ENCODE results near the gene KRT14.
"Not testable (repeated sequence)": the region's sequence is repeated elsewhere in the genome, so short reads cannot be mapped to it uniquely, and the experiment has no call there.

KRT14 gene

GRCh38 chr17:41576740-41577139, 10.0 kb downstream of the KRT14 start:
- DNase-seq = not testable (repeated sequence)

- no peak for DNase-seq
Measured at GRCh38 chr17:41575336-41575735, 11.4 kb downstream of the KRT14 start.

DNA sequence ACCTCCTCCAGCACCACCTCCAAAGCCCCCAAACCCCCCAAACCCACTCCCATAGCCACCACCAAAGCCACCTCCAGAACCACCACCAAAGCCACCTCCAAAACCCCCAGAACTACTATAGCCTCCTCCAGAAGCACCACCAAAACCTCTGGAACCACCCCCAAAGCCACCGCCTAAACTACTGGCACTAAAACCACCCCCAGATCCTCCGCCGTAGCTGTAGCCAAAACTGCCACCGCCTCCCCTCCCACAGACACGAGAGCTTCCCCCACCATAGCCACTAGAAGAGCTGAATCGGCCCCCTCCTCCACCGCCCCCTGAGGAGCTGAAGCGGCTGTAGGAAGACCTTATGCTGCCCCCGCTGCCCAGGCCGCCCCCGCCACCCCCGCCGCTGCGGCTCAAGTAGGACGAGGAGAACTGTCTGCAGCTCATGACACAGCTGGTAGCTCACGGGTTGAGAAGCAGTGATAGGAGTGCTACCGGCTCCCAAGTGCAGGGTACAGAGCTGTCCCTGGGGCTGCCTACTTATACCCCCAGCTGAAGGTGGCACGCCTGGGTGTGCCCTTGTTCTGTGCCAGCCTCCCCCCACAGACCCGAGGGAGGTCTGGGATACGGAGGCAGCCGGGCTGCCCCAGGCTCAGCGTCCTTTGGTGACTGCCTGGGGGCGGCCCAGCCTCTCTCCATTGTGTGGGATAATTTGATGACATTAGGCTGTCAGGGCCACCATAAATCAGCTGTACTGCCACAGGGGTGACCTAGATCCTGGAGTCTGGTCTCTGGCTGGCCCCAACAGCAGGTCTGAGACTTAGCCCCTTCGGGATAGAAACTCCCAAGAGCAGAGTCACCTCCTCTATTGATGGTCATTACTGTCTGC, 14.9 kb downstream of the KRT14 start, which contains the start of gene KRT9:
KRT9 (minus strand) TSS at position 499 of the 874 bp plus-strand sequence; CDS start at position 432, 67 bp downstream.
- DNase-seq = no peak

DNA sequence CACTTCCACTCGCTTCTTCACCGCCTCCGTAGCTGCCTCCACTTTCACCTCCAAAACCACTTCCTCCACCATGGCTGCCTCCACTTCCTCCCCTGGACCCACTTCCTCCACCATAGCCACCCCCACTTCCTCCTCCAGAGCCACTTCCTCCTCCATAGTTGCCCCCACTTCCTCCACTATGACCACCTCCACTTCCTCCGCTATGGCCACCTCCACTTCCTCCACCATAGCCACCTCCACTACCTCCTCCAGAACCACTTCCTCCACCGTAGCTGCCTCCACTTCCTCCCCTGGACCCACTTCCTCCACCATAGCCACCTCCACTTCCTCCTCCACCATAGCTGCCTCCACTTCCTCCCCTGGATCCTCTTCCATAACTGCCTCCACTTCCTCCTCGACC, 19.4 kb downstream of the KRT14 start:
- no peak for DNase-seq

DNA sequence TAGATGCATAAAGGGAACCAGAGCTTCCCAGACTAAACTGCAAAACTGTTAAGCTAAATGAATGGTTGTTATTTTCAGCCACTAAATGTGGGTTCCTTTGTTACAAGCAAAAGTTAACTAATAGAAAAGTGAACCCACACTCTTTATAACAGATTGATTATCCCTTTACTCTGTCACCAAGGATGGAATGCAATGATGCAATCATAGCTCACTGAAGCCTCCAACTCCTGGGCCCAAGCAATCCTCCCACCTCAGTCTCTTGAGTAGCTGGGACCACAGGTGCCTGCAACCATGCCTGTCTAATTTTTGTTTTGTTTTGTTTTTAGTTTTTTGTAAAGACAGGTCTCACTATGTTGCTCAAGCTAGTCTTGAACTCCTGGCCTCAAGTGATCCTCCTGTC, 21.4 kb downstream of the KRT14 start:
- no peak for DNase-seq

- no peak for DNase-seq
Measured at GRCh38 chr17:41563607-41564170, 23.0 kb downstream of the KRT14 start.

- DNase-seq = no peak
Measured at GRCh38 chr17:41561554-41561953, 25.1 kb downstream of the KRT14 start.

DNA sequence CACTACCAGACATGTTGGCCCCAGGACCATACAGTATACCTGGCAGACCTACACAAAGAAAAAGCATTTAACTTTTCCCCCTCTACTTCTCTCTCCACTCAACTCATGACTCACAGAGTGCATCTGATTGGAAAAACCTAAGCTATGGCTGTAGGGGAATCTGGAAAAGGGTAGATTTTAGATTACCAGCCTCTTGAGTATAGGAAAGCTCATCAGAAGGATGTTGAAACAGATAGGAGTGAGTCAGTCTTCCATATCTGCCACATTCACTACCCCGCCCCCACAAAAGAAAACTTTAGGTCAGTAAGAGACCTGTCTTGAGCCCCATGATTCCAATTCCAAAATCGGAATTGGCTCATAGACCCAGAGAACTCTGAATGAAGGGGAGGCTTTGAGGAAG, 27.1 kb downstream of the KRT14 start:
- DNase-seq = peak; percentile 51

GRCh38 chr17:41556931-41557330, 29.8 kb downstream of the KRT14 start:
- DNase-seq = no peak

GRCh38 chr17:41556306-41556705, 30.4 kb downstream of the KRT14 start:
- DNase-seq = no peak

GRCh38 chr17:41555105-41555887, 31.4 kb downstream of the KRT14 start:
- peak; percentile 51 for DNase-seq

- no peak for DNase-seq
Measured at GRCh38 chr17:41553987-41554680, 32.6 kb downstream of the KRT14 start.

- no peak for DNase-seq
Measured at GRCh38 chr17:41553176-41553575, 33.5 kb downstream of the KRT14 start.

- no peak for DNase-seq
Measured at GRCh38 chr17:41552455-41552854, 34.2 kb downstream of the KRT14 start.

DNA sequence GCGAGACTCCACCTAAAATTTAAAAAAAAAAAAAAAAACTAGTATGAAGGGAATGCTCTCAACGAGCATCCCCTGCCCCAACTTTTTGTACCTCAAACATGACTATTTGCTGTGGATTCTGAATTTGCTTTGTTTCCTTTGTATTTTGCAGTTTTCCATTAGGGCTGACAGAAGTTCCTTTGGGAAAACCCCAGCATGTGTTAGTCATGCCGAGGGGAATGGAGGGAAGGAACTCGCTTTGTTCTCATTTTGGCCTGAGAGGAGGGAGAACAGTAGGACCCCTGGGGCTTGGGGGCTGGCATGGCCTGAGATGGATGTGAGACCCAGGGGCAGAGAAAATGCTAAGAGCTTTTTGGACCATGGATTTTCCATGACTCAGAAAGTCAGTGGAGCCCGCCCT, 35.3 kb downstream of the KRT14 start:
- DNase-seq = peak; percentile 34

DNA sequence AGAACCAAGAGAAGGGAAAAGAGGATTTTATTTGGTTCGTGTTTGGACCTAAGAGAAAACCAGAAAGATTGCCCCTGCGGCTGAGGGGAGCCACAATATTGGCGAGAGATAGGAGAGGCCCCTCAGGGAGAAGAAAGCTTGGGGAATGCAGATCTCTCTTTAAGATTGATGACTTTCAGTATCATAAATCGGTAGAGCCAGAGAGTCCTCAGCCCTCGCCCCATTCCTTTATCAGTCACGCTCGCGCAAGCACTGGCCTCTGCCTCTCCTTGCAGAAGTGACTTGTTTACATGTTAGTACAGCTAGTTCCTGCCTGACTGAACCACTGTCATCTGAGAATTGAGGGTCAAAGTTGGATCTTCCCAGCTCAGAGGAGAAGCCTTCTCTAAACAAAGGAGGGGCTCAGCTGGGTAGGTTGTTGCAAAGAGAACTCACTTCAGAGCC, 37.1 kb downstream of the KRT14 start:
- DNase-seq = no peak

GRCh38 chr17:41548844-41549595, 37.7 kb downstream of the KRT14 start:
- peak; percentile 91 for DNase-seq

DNA sequence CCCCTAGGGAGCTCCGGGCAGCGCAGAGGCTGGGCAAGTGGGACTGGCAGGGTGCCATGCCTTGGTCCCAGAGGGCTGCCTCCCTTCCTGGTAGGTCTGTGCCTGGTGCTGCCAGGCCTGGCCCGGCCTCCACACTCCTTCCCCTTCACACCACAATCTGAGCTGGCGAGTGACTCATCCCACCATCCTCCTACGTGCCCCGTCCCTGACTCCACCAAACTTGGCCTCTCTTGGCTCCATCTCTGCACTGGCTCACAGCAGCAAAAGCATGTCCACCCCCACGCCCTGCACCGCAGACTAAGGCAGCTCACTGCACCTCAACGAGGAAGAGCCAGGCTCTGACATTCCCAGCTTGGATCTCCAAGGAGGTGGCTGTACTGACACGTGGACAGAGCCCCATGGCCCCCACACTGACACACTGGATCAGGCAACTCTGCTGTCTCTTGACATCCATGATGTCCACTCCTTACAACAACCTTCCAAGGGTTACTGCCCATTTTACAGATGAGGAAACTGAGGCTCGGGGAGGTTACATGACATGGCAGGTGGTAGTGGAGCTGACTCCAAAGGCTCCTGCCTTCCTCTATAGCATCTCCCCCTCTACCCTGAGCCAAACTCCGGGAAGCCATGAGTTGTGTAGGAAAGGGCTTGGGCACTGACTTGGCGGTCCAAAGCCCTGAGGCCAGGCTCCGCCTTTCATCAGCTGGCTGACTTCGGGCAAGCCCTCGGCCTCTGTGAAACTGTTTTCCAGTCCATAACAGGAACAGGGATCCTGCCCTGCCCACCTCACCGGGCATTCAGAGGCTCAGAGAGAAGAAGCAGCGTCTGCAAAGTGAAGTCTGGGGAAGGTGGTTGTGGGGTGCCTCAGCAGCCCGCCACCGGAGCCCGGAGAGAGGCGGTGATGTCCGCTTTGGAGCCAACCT, 38.5 kb downstream of the KRT14 start:
- peak; percentile 99 for DNase-seq

GRCh38 chr17:41547378-41547841, 39.3 kb downstream of the KRT14 start:
- no peak for DNase-seq

- DNase-seq = no peak
Measured at GRCh38 chr17:41546819-41547218, 39.9 kb downstream of the KRT14 start.

Data from EL (cell line).